Small intestine (tissue), 7 donors: ENCODE data around the gene RPL13A. TPM values are rescaled to one million over a fixed set of nuclear protein-coding genes. Genes with fewer than 3 reads are reported as not detected.

Source experiments
- DNase-seq, 2 donors: peaks; one replicate each; pipeline versions ENCODE4 v3.0.0 to v3.0.0-alpha.2; 2013
- FAIRE-seq: peaks from 2 replicates; lab custom pipeline; 2012; peaks lifted over from hg19 to GRCh38; lab: Jason Lieb, UNC
- H3K27ac ChIP-seq, 3 donors: one replicate each; pipeline ENCODE4 v1.5.1; 2013; ENCODE audit warnings: low read length in 2 of 3, mild to moderate bottlenecking in 2 of 3, control low read depth in 1 of 3, inconsistent platforms in 1 of 3, low read depth in 1 of 3, moderate library complexity in 1 of 3
- H3K27me3 ChIP-seq, 3 donors: one replicate each; pipeline ENCODE4 v1.6.1; 2013; ENCODE audit warnings: low read length in 3 of 3, inconsistent platforms in 1 of 3; ENCODE audit not compliant: control insufficient read depth in 3 of 3, insufficient read depth in 3 of 3
- H3K36me3 ChIP-seq, 3 donors: one replicate each; pipeline ENCODE4 v1.6.1; 2013; ENCODE audit warnings: low read length in 3 of 3, inconsistent platforms in 1 of 3, low read depth in 1 of 3, mild to moderate bottlenecking in 1 of 3, moderate library complexity in 1 of 3; ENCODE audit not compliant: control insufficient read depth in 3 of 3, insufficient read depth in 2 of 3
- H3K4me1 ChIP-seq, 3 donors: one replicate each; pipeline ENCODE4 v1.6.1; 2013; ENCODE audit warnings: low read length in 2 of 3, inconsistent platforms in 1 of 3, low read depth in 1 of 3, mild to moderate bottlenecking in 1 of 3, moderate library complexity in 1 of 3; ENCODE audit not compliant: control insufficient read depth in 3 of 3, insufficient read depth in 2 of 3
- H3K4me3 ChIP-seq, 3 donors: one replicate each; pipeline ENCODE4 v1.5.1; 2013; ENCODE audit warnings: low read length in 3 of 3, control low read depth in 1 of 3, inconsistent platforms in 1 of 3, low read depth in 1 of 3, mild to moderate bottlenecking in 1 of 3, moderate library complexity in 1 of 3
- H3K9me3 ChIP-seq, 2 donors: one replicate each; pipeline ENCODE4 v1.6.1; 2013; ENCODE audit warnings: low read depth in 1 of 2, low read length in 1 of 2; ENCODE audit not compliant: control insufficient read depth in 2 of 2, insufficient read depth in 1 of 2
- WGBS, 3 donors: extraction: QIAGEN DNeasy Blood & Tissue Kit; methylation state at CpG; one replicate each; pipeline ENCODE4 v1.1.7; 2013; 5-methylcytosine and 5-hydroxymethylcytosine counted together
- polyA plus RNA-seq, 4 donors: library from polyadenylated mRNA; stranded (reverse) in 3 of 4; unstranded in 1 of 4; fragments of 200-250 nt in 3 of 4; fragments of 120-200 nt in 1 of 4; gene quantifications; one replicate each; pipeline versions ENCODE4 v1.2.1 to v1.2.3, GENCODE V29; 2013
- donor health status: healthy with polysubstance abuse.
- donor health status: control.
- donor health status: control.
- donor health status: Bipolar disorder and iron deficiency.
- donor health status: healthy.

RPL13A gene
- polyA plus RNA-seq, 4 donors, result 2,350 to 5,026 (median 3,831) TPM

DNA sequence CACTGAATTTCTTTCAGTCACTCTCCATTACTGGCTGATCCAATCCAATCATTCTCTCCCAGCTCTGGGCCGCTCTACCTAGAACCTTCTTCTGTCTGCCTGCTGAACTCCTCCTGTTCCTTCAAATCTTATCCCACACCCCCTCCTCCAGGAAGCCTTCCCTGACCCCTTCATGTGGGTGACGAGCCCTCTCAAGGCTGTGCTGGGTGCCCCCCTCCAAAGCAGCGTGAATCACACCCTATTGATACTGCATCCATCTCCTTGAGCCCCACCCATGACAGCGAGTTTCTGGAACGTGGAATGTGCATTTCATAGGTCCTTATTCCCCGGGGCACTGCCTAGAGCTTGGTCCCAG is 39.0 kb upstream of the RPL13A start:
- no peaks in the 10 kb centered on the region for H3K9me3 ChIP-seq
- no peaks in the 10 kb centered on the region for H3K4me1 ChIP-seq
- 93 to 96% (median 95%) methylated on average over 6 of the region's 6 CpGs for WGBS, 3 donors
- H3K36me3 ChIP-seq, result peaks cover 2 to 45% (median 4%) of the 10 kb centered on the region in 3 donors
- no peak overlapping the region for H3K27ac ChIP-seq
- H3K4me3 ChIP-seq, result no peak overlapping the region
- no peak for DNase-seq
- H3K27me3 ChIP-seq, result no peaks in the 10 kb centered on the region
- no peak for FAIRE-seq

DNA sequence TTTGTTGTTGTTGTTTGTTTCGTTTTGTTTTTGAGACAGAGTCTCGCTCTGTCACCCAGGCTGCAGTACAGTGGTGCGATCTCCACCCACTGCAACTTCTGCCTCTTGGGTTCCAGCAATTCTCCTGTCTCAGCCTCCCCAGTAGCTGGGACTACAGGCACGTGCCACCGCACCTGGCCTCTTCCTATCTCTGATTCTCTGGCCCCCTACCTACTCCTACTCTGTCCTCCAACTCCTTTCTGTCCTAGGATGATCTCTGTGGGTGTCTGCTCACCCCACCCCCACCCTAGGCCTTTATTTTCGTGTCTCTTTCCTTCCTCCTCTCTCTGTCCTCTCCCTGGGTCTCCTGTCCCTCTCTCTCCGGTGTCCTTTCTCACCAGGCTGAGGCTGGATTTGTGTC is 37.0 kb upstream of the RPL13A start:
- H3K27me3 ChIP-seq, result no peaks in the 10 kb centered on the region
- H3K4me1 ChIP-seq, result peaks cover 0 to 7% (median 6%) of the 10 kb centered on the region in 3 donors
- H3K4me3 ChIP-seq, result peak overlapping the region in 2 of 3 donors; percentile 83 to 89
- no peak for FAIRE-seq
- 80 to 85% (median 81%) methylated on average over 7 of the region's 7 CpGs for WGBS, 3 donors
- peaks cover 2 to 50% (median 4%) of the 10 kb centered on the region in 3 donors for H3K36me3 ChIP-seq
- H3K9me3 ChIP-seq, result no peaks in the 10 kb centered on the region
- H3K27ac ChIP-seq, result no peak overlapping the region
- no peak for DNase-seq

DNA sequence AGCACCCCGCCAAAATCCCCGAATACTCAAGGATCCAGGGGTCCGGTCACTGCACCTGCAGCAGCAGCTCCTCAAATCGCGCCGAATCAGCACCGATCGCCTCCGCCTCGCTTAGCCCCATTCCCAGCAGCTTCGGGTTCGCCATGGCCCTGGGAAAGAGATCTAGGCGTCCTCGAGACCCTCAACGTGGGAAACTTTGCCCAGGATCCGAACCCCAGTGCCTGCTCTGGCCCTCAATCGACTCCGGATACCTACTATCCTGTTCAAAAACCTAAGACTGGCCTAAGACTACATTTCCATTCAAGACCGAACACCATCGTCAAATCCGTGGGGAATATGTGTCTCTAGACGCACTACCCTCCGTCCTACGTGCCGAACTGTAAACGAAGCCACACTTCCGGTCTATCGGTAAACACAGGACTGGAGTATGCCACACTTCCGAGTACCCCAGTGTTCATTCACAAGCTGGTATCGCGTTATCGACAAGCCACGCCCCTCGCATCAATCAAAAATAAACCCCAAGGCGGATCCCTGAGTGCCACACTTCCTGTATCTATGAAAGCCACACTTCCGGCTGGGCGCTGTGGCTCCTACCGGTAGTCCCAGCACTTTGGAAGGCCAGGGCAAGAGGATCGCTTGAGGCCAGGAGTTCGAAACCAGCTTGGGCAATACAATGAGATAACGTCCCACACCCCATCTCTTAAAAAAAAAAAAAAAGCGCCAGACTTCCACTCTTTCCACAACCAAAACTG is 35.8 kb upstream of the RPL13A start, which contains the start of gene PIH1D1:
Gene PIH1D1 (minus strand): TSS at position 385 of the 752 bp plus-strand sequence. CDS start 240 bp downstream, at position 145.
- DNase-seq (peak; percentile 99 to 100), FAIRE-seq (no peak)
- 0 to 1% (median 0%) methylated on average over 42 of the region's 42 CpGs for WGBS, 3 donors
- Histone ChIP-seq H3K27me3 (no peaks in the 10 kb centered on the region), H3K4me3 (peak within 1 kb of the TSS; percentile 46 to 89 (median 83)), H3K27ac (peak within 1 kb of the TSS; percentile 79 to 99 (median 95)), H3K4me1 (peaks cover 0 to 7% (median 6%) of the 10 kb centered on the region in 3 donors), H3K36me3 (peaks cover 2 to 46% (median 3%) of the 10 kb centered on the region in 3 donors), H3K9me3 (no peaks in the 10 kb centered on the region)

DNA sequence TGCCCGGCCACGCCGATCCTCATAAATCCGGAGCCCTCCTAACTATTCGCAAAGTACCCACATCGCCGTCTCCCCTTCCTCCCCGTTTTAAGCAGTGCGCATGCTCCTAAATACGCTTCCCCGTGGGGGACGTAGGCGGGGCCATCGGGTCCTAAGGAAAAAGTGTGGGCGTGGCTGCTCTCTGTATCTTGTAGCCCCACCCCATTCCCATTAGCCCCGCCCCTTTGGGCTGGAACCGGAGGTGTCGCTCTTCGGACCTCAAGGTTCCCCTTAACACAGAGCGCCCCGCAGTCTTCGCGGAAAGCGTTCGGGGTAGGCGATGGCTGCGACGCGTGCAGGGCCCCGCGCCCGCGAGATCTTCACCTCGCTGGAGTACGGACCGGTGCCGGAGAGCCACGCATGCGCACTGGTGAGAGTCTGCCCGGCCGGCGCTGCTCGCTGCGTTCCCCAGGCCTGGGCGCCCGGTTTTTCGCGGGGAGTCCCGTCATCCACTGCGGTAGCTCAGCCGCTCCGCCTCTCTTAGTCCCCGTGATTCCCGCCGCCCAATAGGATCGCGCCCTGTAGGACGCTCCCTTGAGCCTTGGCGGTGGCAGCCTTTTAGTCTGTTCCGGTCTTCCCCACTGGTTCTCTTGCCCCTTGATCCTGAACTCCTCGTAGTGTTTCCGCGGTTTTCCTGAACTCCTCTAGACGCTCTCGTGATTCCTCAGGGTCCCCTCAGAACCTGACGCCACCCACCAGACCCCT is 34.2 kb upstream of the RPL13A start, which contains the start of gene ALDH16A1:
Gene ALDH16A1 (plus strand): TSS at position 213 of the 744 bp plus-strand sequence. CDS start 107 bp downstream, at position 320.
- WGBS, 3 donors, result 0% methylated on average over 65 to 66 of the region's 66 CpGs
- H3K27me3 ChIP-seq, result no peaks in the 10 kb centered on the region
- H3K36me3 ChIP-seq, result peaks cover 0 to 40% (median 2%) of the 10 kb centered on the region in 3 donors
- H3K4me1 ChIP-seq, result peaks cover 0 to 7% (median 6%) of the 10 kb centered on the region in 3 donors
- H3K27ac ChIP-seq, result peak within 1 kb of the TSS; percentile 79 to 99 (median 95)
- peak within 1 kb of the TSS; percentile 43 to 65 (median 57) for H3K4me3 ChIP-seq
- FAIRE-seq, result no peak
- no peaks in the 10 kb centered on the region for H3K9me3 ChIP-seq
- DNase-seq, result peak; percentile 98 to 99

DNA sequence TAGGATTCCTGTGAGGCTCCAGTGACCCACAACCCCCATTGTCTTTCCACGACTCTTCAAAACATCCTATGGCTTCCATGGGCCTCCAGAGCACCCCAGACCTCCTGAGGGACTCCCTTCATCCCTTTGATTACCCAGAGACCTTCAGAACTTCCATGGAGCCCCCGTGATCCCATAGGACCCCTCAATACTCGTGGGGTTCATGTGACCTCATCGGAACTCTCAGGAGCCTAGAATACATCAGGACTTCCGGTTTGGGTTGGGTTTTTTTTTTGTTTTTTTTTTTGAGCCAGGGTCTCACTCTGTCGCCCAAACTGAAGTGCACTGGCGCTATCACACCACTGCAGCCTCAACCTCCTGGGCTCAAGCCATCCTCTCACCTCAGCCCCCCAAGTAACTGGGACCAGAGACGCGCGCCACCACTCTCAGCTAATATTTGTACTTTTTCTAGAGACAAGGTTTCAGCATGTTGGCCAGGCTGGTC is 33.6 kb upstream of the RPL13A start:
- DNase-seq (no peak), FAIRE-seq (no peak)
- H3K27ac ChIP-seq, result peak overlapping the region; percentile 79 to 99 (median 95)
- peak overlapping the region; percentile 43 to 65 (median 57) for H3K4me3 ChIP-seq
- H3K9me3 ChIP-seq, result no peaks in the 10 kb centered on the region
- peaks cover 0 to 7% (median 6%) of the 10 kb centered on the region in 3 donors for H3K4me1 ChIP-seq
- WGBS, 3 donors, result 36 to 40% (median 36%) methylated on average over 10 of the region's 10 CpGs
- H3K36me3 ChIP-seq, result peaks cover 0 to 40% (median 2%) of the 10 kb centered on the region in 3 donors
- no peaks in the 10 kb centered on the region for H3K27me3 ChIP-seq

DNA sequence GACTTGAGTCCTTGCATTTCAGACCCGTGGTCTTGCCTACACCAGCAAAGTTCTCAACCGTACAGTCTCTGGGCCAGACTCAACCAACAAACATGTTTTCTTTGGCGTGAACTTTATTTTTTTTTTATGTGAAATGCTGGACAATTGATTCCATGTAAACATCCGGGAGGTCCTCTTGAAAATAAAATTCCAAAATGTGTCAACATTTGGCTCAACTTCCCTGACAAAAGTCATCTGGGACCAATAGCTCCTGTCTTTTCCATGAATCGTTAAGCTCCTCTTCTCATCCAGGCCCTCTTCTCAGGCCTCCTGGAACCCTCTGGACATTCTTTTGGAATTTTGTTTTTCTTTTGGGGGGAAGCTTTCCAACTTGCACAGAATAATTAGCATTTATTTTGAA is 31.6 kb upstream of the RPL13A start:
- Histone ChIP-seq H3K4me1 (peaks cover 0 to 7% (median 6%) of the 10 kb centered on the region in 3 donors), H3K27ac (peak overlapping the region in 2 of 3 donors; percentile 61 to 79), H3K4me3 (no peak overlapping the region), H3K36me3 (peaks cover 0 to 43% (median 2%) of the 10 kb centered on the region in 3 donors), H3K9me3 (no peaks in the 10 kb centered on the region), H3K27me3 (no peaks in the 10 kb centered on the region)
- 64 to 85% (median 81%) methylated on average over 5 of the region's 5 CpGs for WGBS, 3 donors
- FAIRE-seq, result no peak
- DNase-seq, result peak in 1 of 2 donors; percentile 31

DNA sequence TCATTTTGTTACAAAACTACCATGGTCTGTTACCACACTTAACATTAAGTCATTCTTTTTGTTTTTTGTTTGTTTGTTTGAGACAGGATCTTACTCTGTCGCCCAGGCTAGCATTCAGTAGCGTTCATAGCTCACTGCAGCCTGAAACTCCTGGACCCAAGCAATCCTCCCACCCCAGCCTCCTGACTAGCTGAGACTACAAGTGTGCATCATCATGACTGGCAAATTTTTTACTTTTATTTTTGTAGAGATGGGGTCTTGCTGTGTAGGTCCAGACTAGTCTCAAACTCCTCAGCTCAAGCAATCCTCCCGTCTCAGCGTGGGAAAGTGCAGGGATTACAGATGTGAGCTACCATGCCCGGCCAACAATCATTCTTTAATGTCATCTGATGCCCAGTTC is 31.1 kb upstream of the RPL13A start:
- WGBS, 3 donors, result 66 to 91% (median 89%) methylated on average over 5 of the region's 5 CpGs
- Histone ChIP-seq H3K9me3 (no peaks in the 10 kb centered on the region), H3K36me3 (peaks cover 0 to 45% (median 2%) of the 10 kb centered on the region in 3 donors), H3K4me1 (peaks cover 0 to 7% (median 6%) of the 10 kb centered on the region in 3 donors), H3K4me3 (peak overlapping the region in 1 of 3 donors; percentile 5), H3K27ac (peak overlapping the region in 2 of 3 donors; percentile 61 to 89), H3K27me3 (no peaks in the 10 kb centered on the region)
- FAIRE-seq (no peak), DNase-seq (no peak)

DNA sequence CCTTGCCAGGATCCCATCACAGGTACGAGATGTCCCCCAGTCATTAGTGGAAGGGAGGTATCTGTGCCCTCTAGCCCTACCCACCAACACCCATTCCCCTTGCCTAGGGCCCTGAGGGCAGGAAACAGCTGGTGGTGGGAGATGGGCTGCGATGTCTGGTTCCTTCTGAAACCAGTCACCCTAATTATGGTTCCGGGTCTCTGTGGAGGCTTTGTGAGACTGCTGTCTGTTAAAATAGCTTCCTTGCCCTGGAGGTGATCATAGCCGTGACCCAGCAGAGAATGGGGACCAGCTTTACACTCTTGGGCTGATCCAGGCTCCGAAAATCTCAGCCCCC is 28.9 kb upstream of the RPL13A start:
- Histone ChIP-seq H3K4me1 (peaks cover 0 to 7% (median 6%) of the 10 kb centered on the region in 3 donors), H3K4me3 (no peak overlapping the region), H3K27me3 (no peaks in the 10 kb centered on the region), H3K27ac (peak overlapping the region; percentile 34 to 77 (median 56)), H3K9me3 (no peaks in the 10 kb centered on the region), H3K36me3 (peaks cover 0 to 59% (median 2%) of the 10 kb centered on the region in 3 donors)
- FAIRE-seq (no peak), DNase-seq (no peak)
- 81 to 88% (median 85%) methylated on average over 5 of the region's 5 CpGs for WGBS, 3 donors
